AG08396 (cell line): ENCODE data around the gene TFPT.
A peak's percentile ranks its signal among the peaks of the same experiment; 100 is the strongest.

Experiments
- DNase-seq: peaks from one replicate; pipeline ENCODE4 v3.0.0; 2012; ENCODE audit warnings: low spot score, mixed read lengths

The TFPT gene

GRCh38 chr19:54148158-54148557 lies 32.7 kb upstream of the TFPT start:
- DNase-seq = no peak

GRCh38 chr19:54147676-54148075 lies 32.2 kb upstream of the TFPT start:
- no peak for DNase-seq

- no peak for DNase-seq
These were observed 30.2 kb upstream of the TFPT start for GRCh38 chr19:54145541-54146158.

GRCh38 chr19:54142166-54142780 lies 26.8 kb upstream of the TFPT start:
- DNase-seq = peak; percentile 36

GRCh38 chr19:54141356-54141755 lies 25.9 kb upstream of the TFPT start:
- DNase-seq = no peak

- DNase-seq = no peak
These were observed 23.2 kb upstream of the TFPT start for GRCh38 chr19:54138489-54139256.

- DNase-seq = peak; percentile 39
These were observed 22.4 kb upstream of the TFPT start, which contains the start of gene CNOT3 for GRCh38 chr19:54137699-54138488. TSS of gene CNOT3 (plus strand) at chr19:54137762. CDS start at chr19:54142979, 5,217 bp downstream.

GRCh38 chr19:54136864-54137698 lies 21.6 kb upstream of the TFPT start:
- peak; percentile 99 for DNase-seq

- peak; percentile 28 for DNase-seq
These were observed 20.8 kb upstream of the TFPT start for GRCh38 chr19:54136086-54136863.

- no peak for DNase-seq
These were observed 18.6 kb upstream of the TFPT start for GRCh38 chr19:54133957-54134590.

- DNase-seq = no peak
These were observed 18.0 kb upstream of the TFPT start for GRCh38 chr19:54133312-54133956.

GRCh38 chr19:54129617-54129996 lies 14.2 kb upstream of the TFPT start:
- no peak for DNase-seq

GRCh38 chr19:54128796-54129616 lies 13.5 kb upstream of the TFPT start:
- DNase-seq = no peak

GRCh38 chr19:54128441-54128725 lies 12.9 kb upstream of the TFPT start:
- no peak for DNase-seq

- no peak for DNase-seq
These were observed 12.4 kb upstream of the TFPT start for GRCh38 chr19:54127688-54128440.

GRCh38 chr19:54125713-54126112 lies 10.3 kb upstream of the TFPT start:
- no peak for DNase-seq

GRCh38 chr19:54124393-54124792 lies 8.9 kb upstream of the TFPT start:
- no peak for DNase-seq

- DNase-seq = no peak
These were observed 8.2 kb upstream of the TFPT start for GRCh38 chr19:54123682-54124081.
